IMR-90 (cell line): ENCODE data around the gene WWC1. TPM values are rescaled to one million over a fixed set of nuclear protein-coding genes. Genes with fewer than 3 reads are reported as not detected.

Source experiments
- ATAC-seq: fragments of 200-7000 bp; cut with Tn5 transposase; 2 replicates; pipeline ENCODE4 v1.9.1; 2020; ENCODE audit warnings: low read depth, mild to moderate bottlenecking, moderate library complexity
- BruUV-seq: library from RNA; stranded (reverse); fragments of 400-500 nt; replicated peaks from 2 replicates; lab custom pipeline; 2021; lab: Mats Ljungman, UMichigan
- CTCF ChIA-PET: fragments of 300-600 bp; formaldehyde crosslinking; extraction: SDS; loops from one replicate; lab custom pipeline; 2021; ENCODE audit warnings: antibody characterized with exemption; lab: Yijun Ruan, JAX
- POLR2A ChIA-PET: fragments of 300-600 bp; sonication (Branson Sonifier 250); formaldehyde crosslinking; loops from one replicate; lab custom pipeline; 2022; ENCODE audit warnings: antibody characterized with exemption; ENCODE audit not compliant: unreplicated experiment; lab: Charles Lee
- DNase-seq: peaks from one replicate; pipeline ENCODE4 v3.0.0; 2013
- H2AFZ ChIP-seq: replicated peaks from 2 replicates; pipeline ENCODE3; 2013; ENCODE audit warnings: low read length, mild to moderate bottlenecking; ENCODE audit not compliant: poor library complexity
- H2AK5ac ChIP-seq: 2 replicates; pipeline ENCODE4 v1.6.1; 2013; ENCODE audit warnings: low read depth, low read length, inconsistent platforms
- H2AK9ac ChIP-seq: replicated peaks from 2 replicates; pipeline ENCODE3; 2013; ENCODE audit warnings: mild to moderate bottlenecking, low read depth, low read length, moderate library complexity; ENCODE audit not compliant: poor library complexity
- H2BK120ac ChIP-seq: 2 replicates; pipeline ENCODE4 v1.6.1; 2013; ENCODE audit warnings: low read depth, low read length, inconsistent platforms
- H2BK15ac ChIP-seq: 3 replicates; pipeline ENCODE4 v1.6.1; 2013; ENCODE audit warnings: low read depth, low read length, inconsistent platforms
- H2BK20ac ChIP-seq: 2 replicates; pipeline ENCODE4 v1.6.1; 2013; ENCODE audit warnings: low read depth, mild to moderate bottlenecking, inconsistent platforms, low read length, moderate library complexity
- H2BK5ac ChIP-seq: 2 replicates; pipeline ENCODE4 v1.6.1; 2013; ENCODE audit warnings: mild to moderate bottlenecking, low read depth, low read length, inconsistent platforms; ENCODE audit not compliant: poor library complexity, severe bottlenecking
- H3K14ac ChIP-seq: replicated peaks from 2 replicates; pipeline ENCODE4 v1.6.1; 2013; ENCODE audit warnings: low read depth, low read length, inconsistent platforms
- H3K18ac ChIP-seq: 2 replicates; pipeline ENCODE4 v1.6.1; 2013; ENCODE audit warnings: low read depth, low read length, control low read depth
- H3K23ac ChIP-seq: 2 replicates; pipeline ENCODE4 v1.6.1; 2013; ENCODE audit warnings: low read depth, low read length, inconsistent platforms
- H3K27ac ChIP-seq: 2 replicates; pipeline ENCODE4 v1.5.1; 2013; ENCODE audit warnings: mild to moderate bottlenecking, control low read depth, low read length; ENCODE audit not compliant: insufficient read depth
- H3K27me3 ChIP-seq: 2 replicates; pipeline ENCODE4 v1.6.1; 2013; ENCODE audit warnings: low read length; ENCODE audit not compliant: control insufficient read depth, insufficient read depth
- H3K36me3 ChIP-seq: 2 replicates; pipeline ENCODE4 v1.6.1; 2013; ENCODE audit warnings: low read length, mixed read lengths; ENCODE audit not compliant: control insufficient read depth, insufficient read depth
- H3K4ac ChIP-seq: 2 replicates; pipeline ENCODE4 v1.6.1; 2013; ENCODE audit warnings: low read depth, low read length, inconsistent platforms
- H3K4me1 ChIP-seq: 2 replicates; pipeline ENCODE4 v1.6.1; 2013; ENCODE audit warnings: low read length, mixed read lengths; ENCODE audit not compliant: control insufficient read depth, insufficient read depth
- H3K4me2 ChIP-seq: 2 replicates; pipeline ENCODE4 v1.6.1; 2013; ENCODE audit warnings: low read depth, mild to moderate bottlenecking, control low read depth, low read length, moderate library complexity
- H3K4me3 ChIP-seq: 2 replicates; pipeline ENCODE4 v1.5.1; 2013; ENCODE audit warnings: low read depth, mild to moderate bottlenecking, control low read depth, low read length, moderate library complexity; ENCODE audit not compliant: insufficient read depth
- H3K56ac ChIP-seq: 2 replicates; pipeline ENCODE4 v1.6.1; 2013; ENCODE audit warnings: low read length, inconsistent platforms; ENCODE audit not compliant: insufficient read depth; ENCODE audit errors: extremely low read depth
- H3K79me1 ChIP-seq, 2 experiments: 2 replicates each; pipeline ENCODE4 v1.6.1; 2013; ENCODE audit warnings: low read length in 2 of 2, inconsistent platforms in 1 of 2, low read depth in 1 of 2
- H3K9ac ChIP-seq: 2 replicates; pipeline ENCODE4 v1.6.1; 2013; ENCODE audit warnings: low read depth, low read length, control low read depth
- H3K9me1 ChIP-seq: 2 replicates; pipeline ENCODE4 v1.6.1; 2013; ENCODE audit warnings: low read length, inconsistent platforms; ENCODE audit not compliant: insufficient read depth
- H3K9me3 ChIP-seq: 2 replicates; pipeline ENCODE4 v1.6.1; 2013; ENCODE audit warnings: low read length; ENCODE audit not compliant: control insufficient read depth, insufficient read depth
- H4K20me1 ChIP-seq: 2 replicates; pipeline ENCODE4 v1.6.1; 2013; ENCODE audit warnings: low read length, inconsistent platforms; ENCODE audit not compliant: insufficient read depth
- H4K5ac ChIP-seq: 2 replicates; pipeline ENCODE4 v1.6.1; 2013; ENCODE audit warnings: mild to moderate bottlenecking, low read depth, low read length, control low read depth
- H4K8ac ChIP-seq, 2 experiments: 2 replicates each; pipeline ENCODE4 v1.6.1; 2013; ENCODE audit warnings: low read depth in 2 of 2, low read length in 2 of 2, control low read depth in 1 of 2, inconsistent platforms in 1 of 2
- H4K91ac ChIP-seq: 2 replicates; pipeline ENCODE4 v1.6.1; 2013; ENCODE audit warnings: low read depth, low read length, inconsistent platforms; ENCODE audit not compliant: insufficient read depth
- BHLHE40 ChIP-seq: fragments of 150-350 bp; IDR thresholded peaks from 2 replicates; pipeline ENCODE4 v1.6.1; 2016; ENCODE audit warnings: mild to moderate bottlenecking, low read depth, low read length
- CEBPB ChIP-seq: IDR thresholded peaks from 2 replicates; pipeline ENCODE4 v1.6.1; 2012; ENCODE audit warnings: low read depth, low read length, improper control_type of control experiment
- CHD1 ChIP-seq: IDR thresholded peaks from 2 replicates; pipeline ENCODE4 v1.6.1; 2012; ENCODE audit warnings: low read depth, low read length, improper control_type of control experiment
- FOS ChIP-seq: fragments of 150-350 bp; IDR thresholded peaks from 2 replicates; pipeline ENCODE4 v1.6.1; 2016; ENCODE audit warnings: low read depth, low read length
- MAFK ChIP-seq: IDR thresholded peaks from 2 replicates; pipeline ENCODE4 v1.6.1; 2012; ENCODE audit warnings: low read depth, low read length, improper control_type of control experiment
- MAZ ChIP-seq: IDR thresholded peaks from 2 replicates; pipeline ENCODE4 v1.6.1; 2012; ENCODE audit warnings: low read depth, mild to moderate bottlenecking, low read length, improper control_type of control experiment, moderate library complexity, borderline replicate concordance
- NFE2L2 ChIP-seq: fragments of 150-350 bp; IDR thresholded peaks from 2 replicates; pipeline ENCODE4 v1.6.1; 2016; ENCODE audit warnings: low read depth, mild to moderate bottlenecking, low read length
- POLR2A ChIP-seq: IDR thresholded peaks from 2 replicates; pipeline ENCODE4 v1.6.1; 2012; ENCODE audit warnings: mild to moderate bottlenecking, low read depth, low read length
- RAD21 ChIP-seq: IDR thresholded peaks from 2 replicates; pipeline ENCODE4 v1.6.1; 2012; ENCODE audit warnings: low read length, improper control_type of control experiment
- RCOR1 ChIP-seq: IDR thresholded peaks from 2 replicates; pipeline ENCODE4 v1.6.1; 2012; ENCODE audit warnings: mild to moderate bottlenecking, low read length, improper control_type of control experiment; ENCODE audit not compliant: insufficient replicate concordance
- USF2 ChIP-seq: fragments of 150-350 bp; IDR thresholded peaks from 2 replicates; pipeline ENCODE4 v1.6.1; 2017; ENCODE audit warnings: mild to moderate bottlenecking, antibody characterized with exemption, low read length, low read depth
- WGBS, 2 experiments: methylation state at CpG; one replicate each; pipeline versions ENCODE4 v1.1.5 to v1.1.7; 2013; ENCODE audit warnings: missing lambda C conversion rate in 2 of 2; ENCODE audit not compliant: insufficient read length in 1 of 2; ENCODE audit errors: extremely low coverage in 2 of 2; 5-methylcytosine and 5-hydroxymethylcytosine counted together
- dilution Hi-C: fragments of 300-500 bp; cut with HindIII; formaldehyde crosslinking; loops from one replicate; pipeline ENCODE4 v1.14.3; 2018; ENCODE audit warnings: low sequenced_read_pairs; ENCODE audit not compliant: unreplicated experiment
- in situ Hi-C: fragments of 300-500 bp; cut with MboI; formaldehyde crosslinking; loops from 3 replicates; pipeline ENCODE4 v1.14.3; 2019; ENCODE audit warnings: low sequenced_read_pairs, inconsistent platforms, mixed read lengths
- intact Hi-C: fragments of 100-400 bp; cut with micrococcal nuclease; formaldehyde crosslinking; loops from 2 replicates; pipeline ENCODE4 v1.10.0; 2022
- polyA plus RNA-seq, 3 experiments: library from polyadenylated mRNA; depleted of rRNA; stranded (reverse); fragments of >200 nt; gene quantifications; 2 replicates each; pipeline ENCODE4 v1.2.3, GENCODE V29; 2012; ENCODE audit warnings: low replicate concordance in 1 of 3
- total RNA-seq: library from RNA; depleted of rRNA; stranded (reverse); fragments of >200 nt; gene quantifications from 2 replicates; pipeline ENCODE4 v1.2.3, GENCODE V29; 2012
- TF ChIP-seq, protein P1 (sequence below): fragments of 150-350 bp; IDR thresholded peaks from 2 replicates; pipeline ENCODE4 v1.6.1; 2016; ENCODE audit warnings: low read depth, mild to moderate bottlenecking, low read length, moderate library complexity, borderline replicate concordance

WWC1 gene
- total and polyA plus RNA-seq, 2 of the 4 experiments (the other 2 are of a cell fraction) = 9.1 to 10.3 TPM

DNA sequence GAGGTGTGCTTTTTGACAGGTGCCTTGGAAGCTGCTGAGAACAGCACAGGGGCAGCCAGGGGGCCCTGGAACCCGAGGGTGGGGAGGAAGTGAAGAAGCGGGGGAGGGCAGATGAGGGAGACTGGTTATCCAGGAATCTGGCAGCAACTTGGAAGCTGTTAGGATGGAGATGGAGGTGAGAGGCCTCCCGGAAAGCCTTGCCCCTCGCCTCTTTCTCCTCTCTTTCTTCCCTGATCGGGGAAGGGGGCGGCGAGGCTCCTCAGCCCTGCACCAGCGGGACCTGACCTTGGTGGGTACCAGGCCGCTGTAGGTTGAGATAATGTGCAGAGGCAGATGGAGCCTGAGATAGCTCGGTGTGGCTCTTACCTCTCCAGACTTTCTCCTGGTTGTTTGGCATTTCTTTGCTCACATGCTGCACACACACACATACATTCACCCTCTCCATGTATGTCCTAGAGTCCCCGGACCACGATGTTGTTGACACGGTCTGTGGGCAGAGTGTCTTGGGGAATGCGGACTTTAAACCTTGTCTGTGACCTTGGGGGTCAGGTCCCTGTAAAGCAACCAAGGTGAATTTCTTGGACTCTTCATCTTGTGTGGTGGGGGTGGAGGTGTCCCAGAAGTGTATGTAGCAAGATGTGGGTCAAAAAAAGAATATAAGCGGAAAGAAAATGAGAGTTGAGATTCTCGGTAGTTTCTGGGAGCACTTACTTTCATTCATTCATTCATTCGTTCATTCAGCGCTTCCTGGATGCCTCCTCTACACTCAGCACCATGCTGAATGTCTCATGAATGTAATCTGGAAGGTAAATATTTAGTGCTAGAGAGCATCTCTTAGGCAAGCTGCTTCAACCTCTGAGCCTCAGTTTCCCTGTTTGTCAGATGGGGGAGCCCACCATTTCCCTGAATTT is 1.6 kb downstream of the WWC1 start (continued):
- no peak for TF ChIP-seq MAZ
- TF ChIP-seq RAD21 = no peak

DNA sequence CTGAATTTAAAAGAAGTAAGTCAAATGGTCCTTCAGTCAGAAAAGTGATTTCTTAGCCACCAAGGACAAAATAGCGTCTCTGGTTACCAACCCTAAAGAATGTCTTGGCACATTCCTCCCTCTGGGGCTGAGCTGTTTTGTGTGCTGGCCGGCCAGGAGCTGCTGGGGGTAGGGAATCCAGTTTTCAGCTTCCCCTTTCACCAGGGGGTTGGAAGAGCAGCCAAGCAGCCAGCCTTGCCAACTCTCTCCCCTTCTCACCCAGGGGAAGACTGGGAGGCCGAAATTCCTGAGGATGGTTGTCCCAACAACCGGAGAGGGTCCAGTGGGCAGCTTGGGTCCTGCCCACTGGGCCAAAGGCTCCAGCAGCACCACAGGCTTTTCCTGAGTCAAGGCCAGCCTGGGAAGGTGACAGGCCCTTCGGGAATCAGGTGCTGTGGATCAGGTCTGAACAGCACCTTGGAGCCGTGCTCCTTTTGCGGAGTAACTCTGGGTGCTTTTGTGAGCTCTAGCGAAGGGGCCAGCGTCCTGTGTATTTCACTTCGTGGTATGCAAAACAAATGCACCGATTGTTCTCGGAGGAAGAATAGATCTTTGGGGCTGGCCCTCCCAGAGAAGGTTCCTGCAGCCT is 4.2 kb downstream of the WWC1 start:
- POLR2A ChIA-PET = interaction anchor here (0.7 to 0.9 kb wide), 2 partner anchors 16 to 112 kb away, joined by 4 to 7 read pairs; no protein-coding TSS in a partner anchor
- in situ Hi-C loops = loop anchor here (25.0 kb wide), 1 partner anchor 142 kb away; no protein-coding TSS in a partner anchor
- peak overlapping the region; percentile 29 for H2AK9ac ChIP-seq
- TF ChIP-seq CEBPB (no peak), CHD1 (no peak), USF2 (no peak), BHLHE40 (no peak), NFE2L2 (no peak), MAFK (no peak), RCOR1 (no peak), FOS (no peak), POLR2A (no peak), RAD21 (peak; percentile 62)
- TF ChIP-seq, protein P1, sequence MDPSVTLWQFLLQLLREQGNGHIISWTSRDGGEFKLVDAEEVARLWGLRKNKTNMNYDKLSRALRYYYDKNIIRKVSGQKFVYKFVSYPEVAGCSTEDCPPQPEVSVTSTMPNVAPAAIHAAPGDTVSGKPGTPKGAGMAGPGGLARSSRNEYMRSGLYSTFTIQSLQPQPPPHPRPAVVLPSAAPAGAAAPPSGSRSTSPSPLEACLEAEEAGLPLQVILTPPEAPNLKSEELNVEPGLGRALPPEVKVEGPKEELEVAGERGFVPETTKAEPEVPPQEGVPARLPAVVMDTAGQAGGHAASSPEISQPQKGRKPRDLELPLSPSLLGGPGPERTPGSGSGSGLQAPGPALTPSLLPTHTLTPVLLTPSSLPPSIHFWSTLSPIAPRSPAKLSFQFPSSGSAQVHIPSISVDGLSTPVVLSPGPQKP = no peak

More for the DNA sequence above, 4.2 kb downstream of the WWC1 start:
- CTCF ChIA-PET = interaction anchor here (0.6 to 1.5 kb wide), 5 partner anchors 17 to 380 kb away, joined by 3 to 4 read pairs (median 3); no protein-coding TSS in a partner anchor
- Histone ChIP-seq H2BK15ac (peak overlapping the region; percentile 47; the same call in 1 of the 3 replicates), H3K9me1 (peaks cover 5% of the 10 kb centered on the region), H3K9ac (peak overlapping the region; percentile 8; the same call in 1 of the 2 replicates), H2BK5ac (peak overlapping the region; percentile 11), H3K56ac (no peak overlapping the region), H3K27ac (peak overlapping the region; percentile 56), H3K4me3 (no peak overlapping the region), H4K91ac (peak overlapping the region; percentile 72), H2AFZ (peak overlapping the region; percentile 82), H4K8ac (peak overlapping the region; percentile 73 to 83; a peak in 2 of 4 replicates), H3K36me3 (no peaks in the 10 kb centered on the region), H3K9me3 (no peaks in the 10 kb centered on the region), H3K27me3 (no peaks in the 10 kb centered on the region), H3K14ac (peak overlapping the region; percentile 56; the same call in 1 of the 2 replicates), H3K4me2 (peak overlapping the region; percentile 16; the same call in 1 of the 2 replicates), H3K4ac (peak overlapping the region; percentile 46), H3K79me1 (peaks cover 40 to 49% of the 10 kb centered on the region in 2 experiments), H2AK5ac (peak overlapping the region; percentile 15), H2BK120ac (peak overlapping the region; percentile 80), H4K20me1 (no peaks in the 10 kb centered on the region), H4K5ac (peak overlapping the region; percentile 76), H3K23ac (peak overlapping the region; percentile 76; the same call in 1 of the 2 replicates), H3K4me1 (peaks cover 16% of the 10 kb centered on the region), H2BK20ac (peak overlapping the region; percentile 84; the same call in 1 of the 2 replicates), H3K18ac (peak overlapping the region; percentile 31; the same call in 1 of the 2 replicates)
- peak; percentile 79 for ATAC-seq
- intact Hi-C loops = loop anchor here (2.0 kb wide), 1 partner anchor 19 kb away; no protein-coding TSS in a partner anchor
- no TSS peak for BruUV-seq
- DNase-seq = peak; percentile 82
- dilution Hi-C loops = no loop called here
- 77% methylated on average over 8 of the region's 12 CpGs; no CpG with 5 or more reads in 1 of the 2 experiments for WGBS, 2 experiments
